Epithelial cell of proximal tubule (primary cell): Measurements from ENCODE around the gene GALNT15. TPM values are rescaled to one million over a fixed set of nuclear protein-coding genes. Genes with fewer than 3 reads are reported as not detected.

Experiments used
- DNase-seq: peaks from one replicate; pipeline ENCODE4 v3.0.0-alpha.2; 2011; ENCODE audit warnings: low read depth
- H3K4me3 ChIP-seq: 2 replicates; pipeline ENCODE4 v1.5.1; 2011; ENCODE audit warnings: low read depth, mild to moderate bottlenecking, low read length
- total RNA-seq: library from RNA; depleted of rRNA; stranded (reverse); fragments of >200 nt; gene quantifications from 2 replicates; pipeline ENCODE4 v1.2.3, GENCODE V29; 2015
- TF ChIP-seq, protein P1 (sequence below): conservative IDR thresholded peaks from 2 replicates; pipeline ENCODE4 v1.5.1; 2012; ENCODE audit warnings: low read depth, mild to moderate bottlenecking, low read length

The GALNT15 gene
- total RNA-seq, 1 donor from 2014 or later: not detected

DNA sequence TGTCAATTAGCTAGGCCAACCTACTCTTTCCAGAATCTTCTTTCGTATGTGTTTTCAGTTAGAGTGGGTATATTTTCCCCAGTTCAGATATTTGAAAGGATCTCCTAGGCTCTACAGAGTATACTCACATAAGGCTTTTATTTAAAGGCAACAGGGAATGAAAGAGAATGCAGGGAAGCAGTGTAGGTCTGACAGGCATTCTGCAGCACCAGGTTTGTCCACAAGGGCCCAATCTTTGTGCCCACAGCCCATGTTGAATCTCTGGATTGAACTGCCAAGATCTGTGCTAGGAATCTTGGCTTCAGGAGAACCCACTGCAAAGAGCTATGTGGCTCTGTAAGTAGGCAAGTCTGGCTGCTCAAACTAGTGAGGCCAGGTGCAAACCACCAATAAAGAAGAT, 24.2 kb upstream of the GALNT15 start:
- no peak for DNase-seq
- TF ChIP-seq, protein P1, sequence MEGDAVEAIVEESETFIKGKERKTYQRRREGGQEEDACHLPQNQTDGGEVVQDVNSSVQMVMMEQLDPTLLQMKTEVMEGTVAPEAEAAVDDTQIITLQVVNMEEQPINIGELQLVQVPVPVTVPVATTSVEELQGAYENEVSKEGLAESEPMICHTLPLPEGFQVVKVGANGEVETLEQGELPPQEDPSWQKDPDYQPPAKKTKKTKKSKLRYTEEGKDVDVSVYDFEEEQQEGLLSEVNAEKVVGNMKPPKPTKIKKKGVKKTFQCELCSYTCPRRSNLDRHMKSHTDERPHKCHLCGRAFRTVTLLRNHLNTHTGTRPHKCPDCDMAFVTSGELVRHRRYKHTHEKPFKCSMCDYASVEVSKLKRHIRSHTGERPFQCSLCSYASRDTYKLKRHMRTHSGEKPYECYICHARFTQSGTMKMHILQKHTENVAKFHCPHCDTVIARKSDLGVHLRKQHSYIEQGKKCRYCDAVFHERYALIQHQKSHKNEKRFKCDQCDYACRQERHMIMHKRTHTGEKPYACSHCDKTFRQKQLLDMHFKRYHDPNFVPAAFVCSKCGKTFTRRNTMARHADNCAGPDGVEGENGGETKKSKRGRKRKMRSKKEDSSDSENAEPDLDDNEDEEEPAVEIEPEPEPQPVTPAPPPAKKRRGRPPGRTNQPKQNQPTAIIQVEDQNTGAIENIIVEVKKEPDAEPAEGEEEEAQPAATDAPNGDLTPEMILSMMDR: no peak
- H3K4me3 ChIP-seq: no peak overlapping the region

DNA sequence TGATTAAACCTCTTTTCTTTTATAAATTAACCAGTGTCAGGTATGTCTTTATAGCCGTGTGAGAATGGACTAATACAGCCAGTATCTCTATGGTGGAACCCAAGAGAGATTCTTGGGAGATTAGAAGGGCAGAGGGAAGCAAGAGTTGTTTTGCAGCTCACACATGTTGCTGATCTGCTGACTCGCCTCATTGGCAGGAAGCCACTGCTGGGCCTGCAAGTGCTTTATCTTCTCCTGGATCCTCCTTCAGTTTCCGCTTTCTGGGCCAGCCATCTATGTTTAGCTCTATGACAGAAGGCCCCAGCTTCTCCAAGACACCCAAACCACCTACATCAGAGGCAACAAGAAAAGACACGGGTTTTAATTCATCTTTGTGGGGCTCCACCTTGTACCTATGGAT, 23.4 kb upstream of the GALNT15 start:
- H3K4me3 ChIP-seq: no peak overlapping the region
- DNase-seq: no peak
- TF ChIP-seq, protein P1: no peak

DNA sequence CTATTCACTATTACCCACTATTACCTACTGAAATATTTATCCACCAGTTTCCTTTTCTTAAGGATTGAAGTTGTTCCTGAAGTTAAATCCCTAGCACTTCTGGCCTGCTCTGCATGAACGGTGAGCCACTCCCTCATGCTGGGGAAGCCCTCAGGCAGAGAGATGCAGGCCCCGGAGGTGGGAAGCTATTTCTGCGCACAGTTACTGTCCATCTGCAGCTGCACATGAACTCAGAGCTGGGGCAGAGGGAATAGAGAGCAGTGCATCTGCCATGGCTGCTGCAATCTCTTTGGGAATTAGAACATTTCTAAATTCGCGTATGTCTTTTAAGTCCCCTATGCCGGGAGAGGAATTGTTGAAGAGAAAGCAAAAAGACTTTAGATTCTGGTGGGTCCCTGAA, 6.3 kb upstream of the GALNT15 start:
- TF ChIP-seq, protein P1: no peak
- no peak for DNase-seq
- H3K4me3 ChIP-seq: no peak overlapping the region

DNA sequence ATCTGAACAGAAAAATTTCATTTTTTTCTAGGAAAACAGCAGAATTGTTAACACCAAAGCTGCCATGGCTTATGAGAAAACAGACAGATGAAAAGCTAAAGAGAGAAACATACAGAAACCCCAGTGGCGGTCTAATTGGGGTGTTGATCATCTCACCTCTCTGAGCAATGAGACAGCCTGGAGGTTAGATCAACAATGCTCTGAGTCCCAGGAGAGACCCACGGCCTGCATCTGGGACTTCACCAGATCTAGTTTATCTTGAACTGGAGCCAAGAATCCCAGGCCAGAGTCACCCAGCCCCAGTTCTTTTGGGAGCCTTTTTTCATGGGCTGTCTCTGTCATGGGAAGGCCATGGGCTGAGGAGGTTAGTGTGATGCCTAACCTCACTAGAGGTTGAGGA, 3.5 kb upstream of the GALNT15 start:
- TF ChIP-seq, protein P1: no peak
- no peak for DNase-seq
- H3K4me3 ChIP-seq: no peak overlapping the region

DNA sequence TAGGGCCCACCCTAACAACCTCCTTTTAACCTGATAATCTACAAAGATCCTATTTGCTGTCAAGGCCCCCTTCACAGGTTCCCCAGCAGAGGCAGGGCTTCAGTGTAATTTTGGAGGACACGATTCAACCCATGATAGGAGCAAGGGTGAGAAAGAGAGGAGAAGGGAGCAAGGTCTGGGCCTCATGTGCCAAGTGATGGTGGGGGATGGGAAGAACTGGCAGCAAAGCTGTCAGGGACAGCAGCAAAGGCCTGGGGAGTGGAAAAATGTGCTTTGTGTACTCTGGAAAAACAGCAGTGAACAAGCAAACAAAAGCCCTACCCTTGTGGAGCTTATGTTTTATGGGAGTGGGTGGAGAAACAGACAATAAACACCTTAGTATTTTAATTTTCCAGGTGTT, 2.7 kb upstream of the GALNT15 start:
- H3K4me3 ChIP-seq: no peak overlapping the region
- no peak for DNase-seq
- TF ChIP-seq, protein P1: no peak

DNA sequence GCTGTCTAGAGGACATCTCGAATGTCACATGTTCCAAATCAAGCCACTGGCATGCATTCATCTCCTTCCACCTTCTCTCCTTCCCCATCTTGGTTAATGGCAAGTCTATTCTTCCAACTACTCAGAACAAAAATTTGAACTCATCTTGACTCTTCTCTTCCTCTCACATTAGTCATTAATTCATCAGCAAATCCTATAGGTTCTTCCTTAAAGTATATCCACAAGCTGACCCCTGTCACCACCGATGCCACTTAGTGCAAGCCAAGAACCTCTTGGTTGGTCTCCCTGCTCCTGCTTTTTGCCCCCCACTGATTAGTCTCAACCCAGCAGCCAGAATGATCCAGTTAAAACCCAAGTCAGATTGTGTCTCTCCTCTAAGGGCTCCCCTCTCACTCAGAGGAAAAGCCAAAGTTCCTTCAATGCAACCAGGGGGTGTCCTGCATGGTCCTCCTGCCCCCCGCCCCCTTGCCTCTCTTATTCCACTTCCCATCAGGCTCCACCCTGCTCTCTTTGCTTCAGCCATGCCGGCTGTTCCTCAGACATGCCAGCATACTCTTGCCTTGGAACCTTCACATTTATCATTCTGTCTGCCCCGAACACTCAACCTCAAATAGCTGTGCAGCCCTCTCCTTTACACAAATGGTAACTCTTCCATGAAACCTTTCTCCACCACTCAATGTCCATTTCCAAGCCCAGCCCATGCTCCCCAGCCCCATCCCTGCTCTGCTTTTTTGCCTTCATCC, 1.0 kb upstream of the GALNT15 start:
- TF ChIP-seq, protein P1: no peak
- DNase-seq: no peak
- no peak overlapping the region for H3K4me3 ChIP-seq

DNA sequence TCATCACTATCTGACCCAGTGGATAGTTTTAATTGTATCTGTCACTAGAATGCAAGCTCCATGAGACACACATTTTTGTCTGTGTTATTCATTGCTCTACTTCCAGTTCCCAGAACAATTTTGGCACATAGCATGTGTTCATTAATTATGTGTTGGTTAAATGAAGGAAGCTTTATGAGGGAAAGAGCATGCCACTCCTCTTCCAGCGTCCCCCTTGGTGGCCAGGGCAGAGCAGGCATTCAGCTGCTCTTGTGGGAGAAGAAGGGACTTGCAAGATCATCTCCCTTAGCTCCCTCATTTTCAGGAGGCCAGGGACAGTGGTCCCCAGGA, 489 bp upstream of the GALNT15 start:
- TF ChIP-seq, protein P1: no peak
- no peak for DNase-seq
- no peak overlapping the region for H3K4me3 ChIP-seq
